Smooth muscle cell (in vitro differentiated cells): ENCODE results near the gene EXO5. TPM values are rescaled to one million over a fixed set of nuclear protein-coding genes. Genes with fewer than 3 reads are reported as not detected.

Source experiments
- DNase-seq: peaks from one replicate; lab custom pipeline; 2025; ENCODE audit not compliant: unreplicated experiment; lab: John Stamatoyannopoulos, UW
- H2AFZ ChIP-seq: fragments of 200-600 bp; sonication (generic); 2 replicates; pipeline ENCODE4 v1.6.0; 2016; ENCODE audit warnings: antibody characterized with exemption, low read depth, mild to moderate bottlenecking
- H3F3A ChIP-seq: fragments of 200-600 bp; sonication (generic); 2 replicates; pipeline ENCODE4 v1.6.0; 2017; ENCODE audit warnings: antibody characterized with exemption, low read depth
- H3K27ac ChIP-seq: fragments of 200-600 bp; sonication (generic); 2 replicates; pipeline ENCODE4 v1.5.1; 2016; ENCODE audit warnings: low read depth, mild to moderate bottlenecking
- H3K27me3 ChIP-seq: fragments of 200-600 bp; sonication (generic); 2 replicates; pipeline ENCODE4 v1.6.1; 2016; ENCODE audit warnings: low read depth, mild to moderate bottlenecking
- H3K36me3 ChIP-seq: fragments of 200-600 bp; sonication (generic); 2 replicates; pipeline ENCODE4 v1.5.1; 2016; ENCODE audit warnings: low read depth
- H3K4me1 ChIP-seq: fragments of 200-600 bp; sonication (generic); 2 replicates; pipeline ENCODE4 v1.5.1; 2016; ENCODE audit warnings: low read depth
- H3K4me2 ChIP-seq: fragments of 200-600 bp; sonication (generic); 2 replicates; pipeline ENCODE4 v1.6.0; 2016; ENCODE audit warnings: mild to moderate bottlenecking
- H3K4me3 ChIP-seq: fragments of 200-600 bp; sonication (generic); 2 replicates; pipeline ENCODE4 v1.5.1; 2016; ENCODE audit warnings: mild to moderate bottlenecking
- H3K79me2 ChIP-seq: fragments of 200-600 bp; sonication (generic); 2 replicates; pipeline ENCODE4 v1.6.0; 2016; ENCODE audit warnings: low read depth, mild to moderate bottlenecking
- H3K9ac ChIP-seq: fragments of 200-600 bp; sonication (generic); 2 replicates; pipeline ENCODE4 v1.6.0; 2016; ENCODE audit warnings: low read depth
- H3K9me3 ChIP-seq: fragments of 200-600 bp; sonication (generic); replicated peaks from 2 replicates; pipeline ENCODE4 v1.5.1; 2016; ENCODE audit warnings: low read depth
- H4K20me1 ChIP-seq: fragments of 200-600 bp; sonication (generic); 2 replicates; pipeline ENCODE4 v1.6.0; 2016; ENCODE audit warnings: low read depth
- CTCF ChIP-seq: fragments of 200-600 bp; sonication (generic); IDR thresholded peaks from 2 replicates; pipeline ENCODE4 v1.5.1; 2017; ENCODE audit warnings: borderline replicate concordance, mild to moderate bottlenecking, antibody characterized with exemption; ENCODE audit not compliant: insufficient read depth, poor library complexity, severe bottlenecking
- WGBS: methylation state at CpG from one replicate; pipeline ENCODE4 v1.1.7; 2016; ENCODE audit warnings: low lambda C conversion rate; 5-methylcytosine and 5-hydroxymethylcytosine counted together
- polyA plus RNA-seq: library from polyadenylated mRNA; unstranded; fragments of >200 nt; fragmentation: Nextera tagmentation; extraction: Ambion mirVana; gene quantifications from 2 replicates; pipeline ENCODE4 v1.2.1, GENCODE V29; 2016
- small RNA-seq: library from RNA; depleted of rRNA; stranded (forward); fragments of <200 nt; gene quantifications from one replicate; pipeline ENCODE3, GENCODE V24; 2014
- total RNA-seq: library from RNA; depleted of rRNA; stranded (reverse); fragments of >200 nt; gene quantifications from 2 replicates; pipeline ENCODE4 v1.2.3, GENCODE V29; 2014

EXO5 gene
- total and polyA plus RNA-seq, 2 experiments from 2014 or later, result 7.1 to 9.4 TPM

- H3K4me3 ChIP-seq, result no peak overlapping the region
- no peak for DNase-seq
- H3K79me2 ChIP-seq, result no peaks in the 10 kb centered on the region
- no peak overlapping the region for H3K9ac ChIP-seq
- H4K20me1 ChIP-seq, result no peaks in the 10 kb centered on the region
- H3F3A ChIP-seq, result no peaks in the 10 kb centered on the region
- no peak for TF ChIP-seq CTCF
- no peaks in the 10 kb centered on the region for H3K36me3 ChIP-seq
- H3K27me3 ChIP-seq, result no peaks in the 10 kb centered on the region
- H3K27ac ChIP-seq, result no peak overlapping the region
- no peak overlapping the region for H3K4me2 ChIP-seq
- no peak overlapping the region for H2AFZ ChIP-seq
- H3K9me3 ChIP-seq, result no peaks in the 10 kb centered on the region
- WGBS, result 82% methylated on average over 3 of the region's 3 CpGs
- no peaks in the 10 kb centered on the region for H3K4me1 ChIP-seq
These were observed 55.9 kb downstream of the EXO5 start for GRCh38 chr1:40564506-40564905.

- no peaks in the 10 kb centered on the region for H4K20me1 ChIP-seq
- TF ChIP-seq CTCF, result no peak
- no peaks in the 10 kb centered on the region for H3K79me2 ChIP-seq
- no peak overlapping the region for H3K27ac ChIP-seq
- no peaks in the 10 kb centered on the region for H3F3A ChIP-seq
- no peak overlapping the region for H2AFZ ChIP-seq
- H3K9me3 ChIP-seq, result no peaks in the 10 kb centered on the region
- 90% methylated on average over 3 of the region's 3 CpGs for WGBS
- no peaks in the 10 kb centered on the region for H3K27me3 ChIP-seq
- H3K9ac ChIP-seq, result no peak overlapping the region
- no peaks in the 10 kb centered on the region for H3K4me1 ChIP-seq
- H3K4me2 ChIP-seq, result no peak overlapping the region
- no peaks in the 10 kb centered on the region for H3K36me3 ChIP-seq
- no peak for DNase-seq
- H3K4me3 ChIP-seq, result no peak overlapping the region
These were observed 56.3 kb downstream of the EXO5 start for GRCh38 chr1:40564913-40565312.

Small RNA genes lying within 50 kb of the gene (small RNA-seq; reads per million reads assigned to genes)
- not detected for gene AL356379.1

Other genes starting within 250 kb of the EXO5 start
- gene COL9A2, start 191.5 kb upstream of the EXO5 start, total RNA-seq, result 6.5 and 8.0 TPM in 2 replicates
- 16.0 and 24.5 TPM in 2 replicates for gene COL9A2, start 191.5 kb upstream of the EXO5 start, polyA plus RNA-seq
- 16.0 and 18.4 TPM in 2 replicates for gene SMAP2, start 135.0 kb upstream of the EXO5 start, total RNA-seq
- 22.5 and 29.7 TPM in 2 replicates for gene SMAP2, start 135.0 kb upstream of the EXO5 start, polyA plus RNA-seq
- 6.5 and 6.8 TPM in 2 replicates for gene ZFP69B, start 58.3 kb upstream of the EXO5 start, total RNA-seq
- 1.5 and 4.3 TPM in 2 replicates for gene ZFP69B, start 58.3 kb upstream of the EXO5 start, polyA plus RNA-seq
- gene ZFP69, start 31.5 kb upstream of the EXO5 start, total RNA-seq, result 2.1 and 2.6 TPM in 2 replicates
- gene ZFP69, start 31.5 kb upstream of the EXO5 start, polyA plus RNA-seq, result 0.97 and 4.3 TPM in 2 replicates
- 6.8 and 8.0 TPM in 2 replicates for gene ZNF684, start 22.9 kb downstream of the EXO5 start, total RNA-seq
- gene ZNF684, start 22.9 kb downstream of the EXO5 start, polyA plus RNA-seq, result 2.7 and 5.5 TPM in 2 replicates
- gene RIMS3, start 156.9 kb downstream of the EXO5 start, total RNA-seq, result 2.2 and 2.6 TPM in 2 replicates
- 0.33 and 2.0 TPM in 2 replicates for gene RIMS3, start 156.9 kb downstream of the EXO5 start, polyA plus RNA-seq
- 18.1 and 18.4 TPM in 2 replicates for gene NFYC, start 182.9 kb downstream of the EXO5 start, total RNA-seq
- gene NFYC, start 182.9 kb downstream of the EXO5 start, polyA plus RNA-seq, result 28.6 and 35.3 TPM in 2 replicates